HG02763 (cell line): Measurements from ENCODE around the gene SCN1B.
A peak's percentile ranks its signal among the peaks of the same experiment; 100 is the strongest.

Experiments
- ATAC-seq: cut with Tn5 transposase; IDR thresholded peaks from one replicate; pipeline ENCODE4 v1.9.1; 2021; ENCODE audit warnings: mild to moderate bottlenecking, moderate library complexity; ENCODE audit not compliant: unreplicated experiment

SCN1B gene

GRCh38 chr19:35051796-35052195, 21.5 kb downstream of the SCN1B start:
- ATAC-seq, result no peak

- ATAC-seq, result no peak
Measured at GRCh38 chr19:35052599-35053190, 22.4 kb downstream of the SCN1B start.

- no peak for ATAC-seq
Measured at GRCh38 chr19:35053667-35054293, 23.5 kb downstream of the SCN1B start.

GRCh38 chr19:35054626-35055025, 24.4 kb downstream of the SCN1B start:
- no peak for ATAC-seq

GRCh38 chr19:35055715-35056179, 25.5 kb downstream of the SCN1B start:
- no peak for ATAC-seq

- ATAC-seq, result no peak
Measured at GRCh38 chr19:35056513-35057063, 26.3 kb downstream of the SCN1B start.

- no peak for ATAC-seq
Measured at GRCh38 chr19:35058370-35058769, 28.1 kb downstream of the SCN1B start.

GRCh38 chr19:35059006-35059798, 28.9 kb downstream of the SCN1B start:
- ATAC-seq, result no peak

- ATAC-seq, result no peak
Measured at GRCh38 chr19:35059799-35060091, 29.5 kb downstream of the SCN1B start.

- no peak for ATAC-seq
Measured at GRCh38 chr19:35060160-35060855, 30.0 kb downstream of the SCN1B start.

GRCh38 chr19:35061583-35062373, 31.5 kb downstream of the SCN1B start:
- no peak for ATAC-seq

- ATAC-seq, result no peak
Measured at GRCh38 chr19:35062942-35063341, 32.7 kb downstream of the SCN1B start.

GRCh38 chr19:35063940-35064818, 33.9 kb downstream of the SCN1B start:
- ATAC-seq, result no peak

- no peak for ATAC-seq
Measured at GRCh38 chr19:35065574-35065973, 35.3 kb downstream of the SCN1B start.

- no peak for ATAC-seq
Measured at GRCh38 chr19:35066121-35066520, 35.9 kb downstream of the SCN1B start.

- peak; percentile 56 for ATAC-seq
Measured at GRCh38 chr19:35066691-35067563, 36.7 kb downstream of the SCN1B start.

- ATAC-seq, result no peak
Measured at GRCh38 chr19:35068941-35069634, 38.8 kb downstream of the SCN1B start.

GRCh38 chr19:35069696-35070095, 39.4 kb downstream of the SCN1B start:
- ATAC-seq, result no peak
